Keratinocyte (primary cell): ENCODE data around the gene NAPB. TPM values are rescaled to one million over a fixed set of nuclear protein-coding genes. Genes with fewer than 3 reads are reported as not detected.

Source experiments
- DNase-seq: peaks from one replicate; pipeline ENCODE4 v3.0.0-alpha.2; 2011; ENCODE audit warnings: low read depth, missing footprints, low spot score
- FAIRE-seq: peaks from 2 replicates; lab custom pipeline; 2011; peaks lifted over from hg19 to GRCh38; lab: Jason Lieb, UNC
- H2AFZ ChIP-seq: 2 replicates; pipeline ENCODE4 v1.6.0; 2012; ENCODE audit warnings: low read length, control low read depth, inconsistent platforms; ENCODE audit not compliant: control insufficient read depth
- H3K27ac ChIP-seq: 2 replicates; pipeline ENCODE4 v1.5.1; 2011; ENCODE audit warnings: low read length; ENCODE audit not compliant: control insufficient read depth, insufficient read depth
- H3K27me3 ChIP-seq: 3 replicates; pipeline ENCODE4 v1.6.0; 2011; ENCODE audit warnings: low read length; ENCODE audit not compliant: control insufficient read depth, insufficient read depth; ENCODE audit errors: extremely low read depth
- H3K36me3 ChIP-seq, 2 experiments: 2 replicates in 1 of 2; 3 replicates in 1 of 2; pipeline ENCODE4 v1.5.1; 2011; ENCODE audit warnings: low read length in 2 of 2, mild to moderate bottlenecking in 1 of 2; ENCODE audit not compliant: control insufficient read depth in 2 of 2, insufficient read depth in 2 of 2; ENCODE audit errors: extremely low read depth in 1 of 2
- H3K4me1 ChIP-seq: 3 replicates; pipeline ENCODE4 v1.5.1; 2011; ENCODE audit warnings: low read length; ENCODE audit not compliant: control insufficient read depth, insufficient read depth; ENCODE audit errors: extremely low read depth
- H3K4me2 ChIP-seq: 3 replicates; pipeline ENCODE4 v1.6.0; 2011; ENCODE audit warnings: low read depth, low read length; ENCODE audit not compliant: control insufficient read depth, insufficient read depth; ENCODE audit errors: extremely low read depth
- H3K4me3 ChIP-seq, 3 experiments: fragments of 200-600 bp in 1 of 3; sonication (generic) in 1 of 3; 2 replicates in 2 of 3; 3 replicates in 1 of 3; pipeline ENCODE4 v1.5.1; 2011 to 2016; ENCODE audit warnings: low read length in 3 of 3, mild to moderate bottlenecking in 3 of 3, control low read depth in 2 of 3, inconsistent platforms in 1 of 3, low read depth in 1 of 3, mixed read lengths in 1 of 3, mixed run types in 1 of 3, moderate library complexity in 1 of 3; ENCODE audit not compliant: control insufficient read depth in 2 of 3, insufficient read depth in 2 of 3; ENCODE audit errors: extremely low read depth in 1 of 3
- H3K79me2 ChIP-seq: 2 replicates; pipeline ENCODE4 v1.6.0; 2012; ENCODE audit warnings: low read length; ENCODE audit not compliant: control insufficient read depth, insufficient read depth
- H3K9ac ChIP-seq: 3 replicates; pipeline ENCODE4 v1.6.0; 2011; ENCODE audit warnings: low read length; ENCODE audit not compliant: control insufficient read depth, insufficient read depth; ENCODE audit errors: extremely low read depth
- H3K9me1 ChIP-seq: 3 replicates; pipeline ENCODE4 v1.6.0; 2011; ENCODE audit warnings: low read length; ENCODE audit not compliant: control insufficient read depth, insufficient read depth; ENCODE audit errors: extremely low read depth
- H3K9me3 ChIP-seq: 2 replicates; pipeline ENCODE4 v1.5.1; 2012; ENCODE audit warnings: low read depth, low read length; ENCODE audit not compliant: control insufficient read depth
- H4K20me1 ChIP-seq: 3 replicates; pipeline ENCODE4 v1.6.0; 2011; ENCODE audit warnings: low read length; ENCODE audit not compliant: control insufficient read depth, insufficient read depth; ENCODE audit errors: extremely low read depth
- EZH2 ChIP-seq: IDR thresholded peaks from one replicate; pipeline ENCODE4 v1.6.1; 2012; ENCODE audit warnings: inconsistent platforms, mild to moderate bottlenecking, low read length, moderate library complexity
- dilution Hi-C: fragments of 300-500 bp; cut with MboI; formaldehyde crosslinking; loops from one replicate; pipeline ENCODE4 v1.7.0; 2020; ENCODE audit warnings: low sequenced_read_pairs; ENCODE audit not compliant: extremely low pct_ligation_motif_present
- polyA plus RNA-seq, 5 experiments: library from polyadenylated mRNA; depleted of rRNA in 3 of 5; stranded (reverse) in 3 of 5; stranded (forward) in 1 of 5; unstranded in 1 of 5; fragments of >200 nt; gene quantifications; 1 replicate in 1 of 5; 2 replicates in 3 of 5; 3 replicates in 1 of 5; pipeline versions ENCODE4 v1.2.1 to v1.2.3, GENCODE V29; 2011 to 2012; ENCODE audit warnings: missing spikeins in 2 of 5, low read depth in 1 of 5, low replicate concordance in 1 of 5
- TF ChIP-seq, protein P1 (sequence below), 3 experiments: IDR thresholded peaks in 1 of 3; conservative IDR thresholded peaks in 1 of 3; optimal IDR thresholded peaks in 1 of 3; 2 replicates in 2 of 3; 3 replicates in 1 of 3; pipeline versions ENCODE3 to v1.5.1; 2011; ENCODE audit warnings: low read length in 3 of 3, mild to moderate bottlenecking in 3 of 3, moderate library complexity in 2 of 3, control low read depth in 1 of 3, inconsistent platforms in 1 of 3; ENCODE audit not compliant: insufficient read depth in 2 of 3; ENCODE audit errors: extremely low read depth in 1 of 3

The NAPB gene
- polyA plus RNA-seq, 1 donor (not counting 4 experiments of a cell fraction or from before 2014, with no cell fraction given), result 11.6 TPM

DNA sequence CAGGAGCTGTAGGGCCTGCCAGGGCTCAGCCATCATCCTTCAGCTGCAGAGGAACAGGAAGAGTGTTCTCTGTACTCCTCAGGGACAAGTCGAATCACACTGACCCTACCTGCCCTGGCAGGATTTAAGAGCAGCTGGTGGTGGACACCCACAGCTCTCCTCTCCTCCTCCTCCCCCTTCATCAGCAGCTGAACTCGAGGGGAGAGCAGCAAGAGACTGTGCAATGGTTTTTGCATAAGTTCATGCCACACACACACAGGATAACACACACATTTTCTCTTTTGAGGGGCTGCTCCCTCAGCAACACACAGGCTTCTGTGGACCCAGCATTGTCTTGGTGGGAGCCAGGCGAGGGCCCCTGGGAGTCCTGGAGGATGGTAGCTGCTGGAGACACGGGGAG is 31.5 kb upstream of the NAPB start, which contains the start of gene CST11:
TSS of gene CST11 (minus strand) at position 101 of the 400 bp plus-strand sequence. CDS start at position 36, 65 bp downstream.
- DNase-seq (no peak), FAIRE-seq (no peak)
- no peaks in the 10 kb centered on the region for H3K27me3 ChIP-seq
- no peak within 1 kb of the TSS for H3K9ac ChIP-seq
- dilution Hi-C loops, result no loop called here
- no peak within 1 kb of the TSS for H3K27ac ChIP-seq
- TF ChIP-seq EZH2, result no peak
- TF ChIP-seq, protein P1, sequence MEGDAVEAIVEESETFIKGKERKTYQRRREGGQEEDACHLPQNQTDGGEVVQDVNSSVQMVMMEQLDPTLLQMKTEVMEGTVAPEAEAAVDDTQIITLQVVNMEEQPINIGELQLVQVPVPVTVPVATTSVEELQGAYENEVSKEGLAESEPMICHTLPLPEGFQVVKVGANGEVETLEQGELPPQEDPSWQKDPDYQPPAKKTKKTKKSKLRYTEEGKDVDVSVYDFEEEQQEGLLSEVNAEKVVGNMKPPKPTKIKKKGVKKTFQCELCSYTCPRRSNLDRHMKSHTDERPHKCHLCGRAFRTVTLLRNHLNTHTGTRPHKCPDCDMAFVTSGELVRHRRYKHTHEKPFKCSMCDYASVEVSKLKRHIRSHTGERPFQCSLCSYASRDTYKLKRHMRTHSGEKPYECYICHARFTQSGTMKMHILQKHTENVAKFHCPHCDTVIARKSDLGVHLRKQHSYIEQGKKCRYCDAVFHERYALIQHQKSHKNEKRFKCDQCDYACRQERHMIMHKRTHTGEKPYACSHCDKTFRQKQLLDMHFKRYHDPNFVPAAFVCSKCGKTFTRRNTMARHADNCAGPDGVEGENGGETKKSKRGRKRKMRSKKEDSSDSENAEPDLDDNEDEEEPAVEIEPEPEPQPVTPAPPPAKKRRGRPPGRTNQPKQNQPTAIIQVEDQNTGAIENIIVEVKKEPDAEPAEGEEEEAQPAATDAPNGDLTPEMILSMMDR (optimal IDR thresholded peaks at IDR 0.05 in 1 of 3, IDR thresholded peaks at IDR 0.05 in 1 of 3, conservative IDR thresholded peaks at IDR 0.05 in 1 of 3; ENCODE audit: extremely low read depth in 1 of 3, insufficient read depth in 2 of 3, low read length in 3 of 3), result no peak
- peak within 1 kb of the TSS; percentile 52 for H2AFZ ChIP-seq
- H4K20me1 ChIP-seq, result no peaks in the 10 kb centered on the region
- no peaks in the 10 kb centered on the region for H3K79me2 ChIP-seq
- H3K4me3 ChIP-seq, result no peak within 1 kb of the TSS
- no peaks in the 10 kb centered on the region for H3K36me3 ChIP-seq
- H3K4me2 ChIP-seq, result no peak within 1 kb of the TSS
- no peaks in the 10 kb centered on the region for H3K9me3 ChIP-seq
- H3K4me1 ChIP-seq, result no peaks in the 10 kb centered on the region
- H3K9me1 ChIP-seq, result peaks cover 3% of the 10 kb centered on the region

DNA sequence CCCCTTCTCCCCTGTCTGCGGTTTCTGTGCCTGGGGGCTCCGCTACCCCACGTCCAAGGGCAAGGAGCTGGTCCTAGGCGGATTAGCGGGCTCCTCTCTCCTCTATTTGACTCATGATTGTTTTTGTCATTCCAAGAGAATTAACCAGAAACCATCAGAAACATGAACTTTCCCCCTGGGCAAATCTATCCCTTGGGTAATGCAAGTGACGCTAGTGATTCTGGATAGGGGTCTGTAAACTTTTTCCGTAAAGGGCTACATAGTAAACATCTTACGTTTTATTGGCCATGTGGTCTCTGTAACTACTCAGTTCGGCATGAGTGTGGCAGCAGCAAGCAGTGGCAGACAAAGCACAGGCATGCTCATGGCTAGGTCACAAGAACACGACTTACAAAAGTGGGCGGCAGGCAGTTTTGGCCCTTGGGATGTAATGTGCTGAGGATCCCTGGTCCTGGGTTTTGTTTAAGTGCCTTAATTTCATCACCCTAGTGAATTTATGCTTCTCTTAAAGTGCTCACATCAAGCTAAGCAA is 30.7 kb upstream of the NAPB start:
- Histone ChIP-seq H3K27ac (no peak overlapping the region), H3K9me1 (peaks cover 3% of the 10 kb centered on the region), H2AFZ (no peak overlapping the region), H3K36me3 (no peaks in the 10 kb centered on the region), H3K4me3 (no peak overlapping the region), H3K9ac (no peak overlapping the region), H3K4me1 (no peaks in the 10 kb centered on the region), H4K20me1 (no peaks in the 10 kb centered on the region), H3K4me2 (no peak overlapping the region), H3K79me2 (no peaks in the 10 kb centered on the region), H3K9me3 (no peaks in the 10 kb centered on the region), H3K27me3 (no peaks in the 10 kb centered on the region)
- no peak for FAIRE-seq
- dilution Hi-C loops, result no loop called here
- TF ChIP-seq, protein P1 (optimal IDR thresholded peaks at IDR 0.05 in 1 of 3, IDR thresholded peaks at IDR 0.05 in 1 of 3, conservative IDR thresholded peaks at IDR 0.05 in 1 of 3; ENCODE audit: extremely low read depth in 1 of 3, insufficient read depth in 2 of 3, low read length in 3 of 3), result no peak
- no peak for TF ChIP-seq EZH2
- no peak for DNase-seq
